GM12891 (cell line): ENCODE data around the gene PLP2.

Experiments
- DNase-seq: peaks from one replicate; pipeline ENCODE4 v3.0.0; 2011; ENCODE audit warnings: low spot score; ENCODE audit not compliant: insufficient read length
- FAIRE-seq: peaks from 2 replicates; lab custom pipeline; 2011; peaks lifted over from hg19 to GRCh38; lab: Jason Lieb, UNC
- PAX5 ChIP-seq: IDR thresholded peaks from 2 replicates; pipeline ENCODE4 v1.6.1; 2011; ENCODE audit warnings: low read length, moderate library complexity, mild to moderate bottlenecking; ENCODE audit not compliant: insufficient read depth, severe bottlenecking
- POLR2A ChIP-seq: IDR thresholded peaks from 2 replicates; pipeline ENCODE4 v1.6.1; 2011; ENCODE audit warnings: low read depth, low read length, control low read depth
- POLR2AphosphoS5 ChIP-seq: IDR thresholded peaks from 2 replicates; pipeline ENCODE4 v1.6.1; 2011; ENCODE audit warnings: low read depth, low read length, control low read depth
- POU2F2 ChIP-seq: IDR thresholded peaks from 2 replicates; pipeline ENCODE4 v1.6.1; 2011; ENCODE audit warnings: low read depth, mild to moderate bottlenecking, control low read depth, low read length, moderate library complexity
- SPI1 ChIP-seq: IDR thresholded peaks from 2 replicates; pipeline ENCODE4 v1.6.1; 2011; ENCODE audit warnings: low read depth, low read length, control low read depth
- TAF1 ChIP-seq: IDR thresholded peaks from 2 replicates; pipeline ENCODE4 v1.6.1; 2011; ENCODE audit warnings: low read depth, low read length, control low read depth

Gene PLP2

DNA sequence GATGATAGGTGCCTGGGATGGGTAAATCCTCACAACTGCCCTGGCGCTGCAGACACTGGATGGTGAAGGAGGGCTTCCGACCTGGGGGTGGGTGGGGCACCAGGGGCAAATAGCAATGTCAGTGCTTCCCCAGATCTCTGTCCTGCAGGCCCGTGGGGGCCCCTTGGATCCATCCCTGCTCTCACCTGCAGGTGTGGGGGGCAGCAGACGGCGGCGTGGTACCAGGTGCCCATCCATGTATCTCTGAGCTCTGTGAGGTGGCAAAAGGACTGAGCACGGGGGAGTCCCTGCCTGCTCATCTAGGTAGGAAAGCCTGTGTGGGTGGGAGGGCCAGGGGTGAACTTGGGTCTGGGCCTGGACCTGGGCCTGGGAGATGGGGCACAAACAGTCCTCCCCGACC, 34.8 kb downstream of the PLP2 start:
- no peak for DNase-seq
- TF ChIP-seq SPI1 (no peak), PAX5 (no peak), TAF1 (no peak), POLR2AphosphoS5 (no peak), POLR2A (no peak), POU2F2 (no peak)
- no peak for FAIRE-seq

DNA sequence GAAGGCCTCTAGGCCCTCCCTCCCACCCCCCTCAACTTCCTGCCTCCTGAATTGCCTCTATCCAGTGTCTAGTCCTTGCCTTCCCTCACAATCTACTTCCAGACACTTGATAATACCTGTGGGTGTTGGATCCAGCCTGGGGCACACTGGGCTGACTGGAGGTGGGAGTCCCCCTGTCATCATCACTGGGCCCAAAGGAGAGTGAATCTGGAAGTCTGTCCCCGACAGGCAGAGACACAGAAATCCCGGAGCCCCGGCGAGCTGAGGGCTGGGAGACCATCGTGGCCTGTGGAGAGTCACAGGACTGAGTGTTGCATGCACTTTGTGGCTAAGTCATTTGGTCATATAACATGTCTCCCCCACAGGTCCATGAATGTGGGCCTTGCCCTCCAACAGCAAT, 36.7 kb downstream of the PLP2 start:
- no peak for FAIRE-seq
- no peak for DNase-seq
- no peak for TF ChIP-seq PAX5
- no peak for TF ChIP-seq POLR2AphosphoS5
- no peak for TF ChIP-seq TAF1
- no peak for TF ChIP-seq POU2F2
- TF ChIP-seq POLR2A = no peak
- no peak for TF ChIP-seq SPI1

DNA sequence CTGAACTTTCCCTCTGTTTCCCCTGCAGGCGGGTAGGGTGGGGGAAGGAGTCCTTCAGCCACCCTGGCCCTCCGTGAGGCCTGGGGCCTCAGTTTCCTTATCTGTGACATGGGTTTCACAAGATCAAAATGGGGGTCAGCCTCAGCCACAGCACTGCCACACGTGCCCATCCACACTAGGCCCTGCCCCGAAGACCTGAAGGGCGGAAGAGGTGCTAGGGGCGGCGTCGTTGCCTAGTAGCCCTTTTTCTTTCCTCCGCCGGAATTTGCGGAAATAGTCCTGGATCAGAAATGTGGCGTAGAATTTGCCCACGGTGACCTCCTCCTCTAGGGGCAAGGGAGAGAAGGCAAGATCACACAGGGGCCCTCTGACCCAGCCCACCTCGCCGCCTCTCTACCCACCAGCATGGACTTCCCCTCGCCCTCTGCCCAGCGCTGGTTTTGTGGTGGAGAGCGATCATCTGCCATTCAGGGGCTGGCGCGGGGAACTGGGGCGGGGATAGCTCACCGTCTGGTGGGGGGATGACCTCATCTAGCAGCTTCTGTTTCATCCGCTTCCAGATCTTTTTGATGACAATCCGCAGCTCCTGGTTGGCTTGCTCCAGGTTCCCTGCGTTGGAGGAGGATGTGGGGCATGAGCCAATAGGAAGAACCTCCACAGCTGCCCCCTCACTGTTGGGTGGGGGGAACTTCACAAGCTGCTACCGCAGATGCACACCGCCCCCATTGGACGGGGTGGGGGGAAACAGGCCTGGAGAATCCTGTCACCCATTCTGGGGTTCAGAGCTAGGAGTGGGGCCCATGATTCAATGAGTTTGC, 37.9 kb downstream of the PLP2 start:
- DNase-seq (no peak), FAIRE-seq (no peak)
- TF ChIP-seq SPI1 (no peak), PAX5 (no peak), POLR2AphosphoS5 (no peak), POLR2A (no peak), TAF1 (no peak), POU2F2 (no peak)

DNA sequence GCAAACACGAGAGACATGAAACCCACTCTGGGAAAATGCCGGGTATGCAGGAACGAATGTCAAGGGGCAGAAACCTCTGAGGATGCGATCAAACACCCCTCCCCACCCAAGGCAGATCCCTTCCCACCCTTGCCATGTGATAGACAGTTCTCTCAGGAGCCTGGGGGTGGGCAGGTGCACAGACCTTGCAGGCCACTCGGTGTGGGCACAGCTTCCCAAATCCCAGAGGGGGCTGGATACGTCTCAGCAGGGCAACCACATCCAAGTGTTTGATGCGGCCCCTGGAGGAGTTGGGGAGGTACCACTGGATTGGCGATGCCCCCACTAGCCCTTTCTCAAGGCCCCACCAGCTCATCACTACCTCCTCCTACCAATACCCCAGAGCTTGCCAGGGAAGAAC, 38.7 kb downstream of the PLP2 start:
- TF ChIP-seq POLR2AphosphoS5 = no peak
- FAIRE-seq (no peak), DNase-seq (no peak)

DNA sequence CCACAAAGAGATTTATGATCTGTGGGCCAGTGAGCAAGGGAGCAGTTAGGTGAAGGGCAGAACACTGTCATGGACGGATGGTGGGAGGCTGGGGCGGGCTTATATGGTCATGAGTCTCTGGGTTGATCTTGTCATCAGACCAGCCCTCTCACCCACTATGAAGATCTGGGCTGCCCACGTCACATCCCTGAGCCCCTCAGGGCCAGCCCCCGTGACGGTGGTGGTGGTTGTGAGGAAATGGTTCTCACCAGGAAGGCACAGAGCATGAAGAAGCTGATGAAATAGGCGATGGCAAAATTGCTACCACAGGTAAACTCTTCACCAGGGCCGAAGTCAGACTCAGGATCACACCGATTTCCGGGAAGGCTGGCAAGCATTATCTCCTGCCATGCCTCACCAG, 39.4 kb downstream of the PLP2 start:
- FAIRE-seq (no peak), DNase-seq (no peak)
- TF ChIP-seq POU2F2 (no peak), POLR2A (no peak), TAF1 (no peak), SPI1 (no peak), POLR2AphosphoS5 (no peak), PAX5 (no peak)

DNA sequence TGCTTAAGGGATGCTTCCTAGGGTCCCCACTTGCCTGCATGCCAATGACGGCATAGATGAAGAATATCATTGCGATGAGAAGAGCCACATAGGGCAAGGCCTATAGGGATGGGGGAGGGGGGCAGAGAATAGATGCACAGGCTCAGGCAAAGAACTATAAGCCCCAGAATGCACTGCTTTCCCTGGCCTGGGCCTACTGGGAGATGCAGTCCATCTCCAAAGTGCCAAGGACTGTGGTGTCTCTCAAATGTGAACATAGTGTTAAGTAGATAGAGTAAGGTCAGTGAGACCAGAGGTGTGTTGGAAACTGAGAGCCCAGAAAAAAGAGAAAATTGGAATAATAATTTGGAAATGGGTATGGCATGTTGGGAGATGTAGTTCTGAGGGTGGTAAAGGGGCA, 40.5 kb downstream of the PLP2 start:
- FAIRE-seq (no peak), DNase-seq (no peak)
- TF ChIP-seq POU2F2 = no peak

DNA sequence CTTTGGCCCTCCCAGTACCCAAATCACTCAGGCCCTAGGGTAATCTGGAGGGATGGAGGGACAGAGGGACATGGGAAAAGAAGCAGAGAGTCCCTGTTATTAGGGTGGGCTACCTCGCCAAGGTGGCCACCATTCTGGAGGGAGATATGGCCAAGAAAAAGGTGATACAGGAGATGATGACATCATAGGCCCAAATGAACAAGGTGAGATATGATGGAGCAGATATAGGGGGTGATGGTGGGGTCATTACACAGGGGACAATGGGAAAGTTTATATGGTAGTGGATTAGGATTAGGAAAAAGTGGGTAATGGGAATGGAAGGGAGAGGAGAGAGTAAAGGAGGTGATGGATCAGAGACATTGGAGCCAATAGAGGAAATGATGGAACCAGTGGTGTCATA, 41.2 kb downstream of the PLP2 start:
- FAIRE-seq = no peak
- no peak for DNase-seq
- no peak for TF ChIP-seq TAF1
- no peak for TF ChIP-seq POLR2A
- TF ChIP-seq PAX5 = no peak
- no peak for TF ChIP-seq POLR2AphosphoS5
- no peak for TF ChIP-seq SPI1
- TF ChIP-seq POU2F2 = no peak

DNA sequence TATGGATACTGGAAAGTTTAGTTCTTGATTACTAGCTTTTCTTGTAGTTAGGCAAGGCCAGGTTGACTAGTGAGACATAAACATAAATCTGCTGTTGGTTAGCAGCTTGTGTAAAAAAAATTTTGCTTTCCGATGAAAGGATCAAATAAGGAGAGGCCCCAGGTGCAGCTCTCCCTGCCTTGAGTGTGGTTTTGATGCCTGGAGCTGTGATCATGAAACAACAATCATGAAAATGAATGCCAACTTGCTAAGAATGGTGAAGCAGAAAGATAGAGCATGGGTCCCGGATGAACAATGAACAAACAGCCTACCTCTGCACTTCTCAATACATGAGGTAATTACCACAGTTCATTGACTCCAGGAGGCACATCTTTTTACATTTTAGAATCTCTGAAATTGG, 42.7 kb downstream of the PLP2 start:
- no peak for FAIRE-seq
- TF ChIP-seq POU2F2 (no peak), POLR2A (no peak), TAF1 (no peak), PAX5 (no peak), POLR2AphosphoS5 (no peak), SPI1 (no peak)
- no peak for DNase-seq

DNA sequence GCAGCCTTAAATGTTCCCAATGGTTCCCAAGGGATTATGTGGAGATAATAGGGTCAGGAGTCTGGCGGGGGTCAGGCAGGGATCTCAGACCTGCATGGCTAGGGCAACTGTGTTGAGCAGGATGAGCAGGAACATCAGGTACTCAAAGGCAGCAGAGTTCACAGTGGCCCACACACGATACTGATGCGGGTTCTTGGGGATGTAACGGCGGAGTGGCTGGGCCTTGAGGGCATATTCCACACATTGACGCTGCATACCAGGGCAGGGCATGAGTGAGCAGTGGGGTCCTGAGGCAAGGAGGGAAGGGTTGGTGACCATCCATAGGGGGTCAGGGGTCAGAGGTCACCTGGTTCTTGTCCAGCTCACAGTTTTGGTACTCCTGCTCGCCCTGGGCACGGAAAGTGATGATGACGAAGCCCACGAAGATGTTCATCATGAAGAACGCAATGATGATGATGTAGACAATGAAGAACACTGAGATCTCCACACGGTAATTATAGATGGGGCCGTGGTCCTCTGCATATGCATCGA, 43.4 kb downstream of the PLP2 start:
- no peak for DNase-seq
- no peak for TF ChIP-seq POLR2AphosphoS5
- no peak for TF ChIP-seq PAX5
- TF ChIP-seq POLR2A = no peak
- no peak for TF ChIP-seq SPI1
- TF ChIP-seq TAF1 = no peak
- TF ChIP-seq POU2F2 = no peak
- FAIRE-seq = no peak

DNA sequence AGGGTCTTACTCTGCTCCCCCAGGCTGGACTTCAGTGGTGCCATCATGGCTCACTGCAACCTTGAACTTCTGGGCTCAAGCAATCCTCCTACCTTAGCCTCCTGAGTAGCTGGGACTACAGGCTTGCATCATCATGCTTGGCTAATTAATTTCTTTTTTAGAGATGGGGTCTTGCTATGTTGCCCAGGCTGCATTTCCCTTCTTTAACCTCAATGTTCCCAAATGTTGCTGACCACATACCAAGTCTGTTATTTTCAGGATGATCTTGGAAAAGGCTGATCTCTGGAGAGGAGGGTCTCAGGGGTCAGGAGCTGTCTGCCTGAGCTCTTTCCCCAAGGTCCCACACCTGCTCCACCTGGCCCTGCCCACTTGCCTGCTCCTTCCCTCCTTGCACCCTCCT, 48.4 kb downstream of the PLP2 start:
- no peak for DNase-seq
- TF ChIP-seq PAX5 (no peak), POLR2A (no peak), SPI1 (no peak), POU2F2 (no peak), POLR2AphosphoS5 (no peak), TAF1 (no peak)
- FAIRE-seq = no peak
